Gastroesophageal sphincter (tissue), 4 donors: ENCODE results near the gene TRIM7. TPM values are rescaled to one million over a fixed set of nuclear protein-coding genes. Genes with fewer than 3 reads are reported as not detected.
"Not testable (repeated sequence)": the region's sequence is repeated elsewhere in the genome, so short reads cannot be mapped to it uniquely, and the experiment has no call there.

Experiments
- ATAC-seq: fragments of 150-250 bp; one replicate; pipeline ENCODE4 v1.9.1; 2016; ENCODE audit warnings: mild to moderate bottlenecking, moderate library complexity
- H3K27ac ChIP-seq, 4 donors: fragments of 200-600 bp; sonication (generic) in 3 of 4; 1 replicate in 3 of 4; 2 replicates in 1 of 4; pipeline ENCODE4 v1.5.1; 2016 to 2019
- H3K27me3 ChIP-seq: fragments of 200-600 bp; sonication (generic); one replicate; pipeline ENCODE4 v1.5.1; 2019
- H3K36me3 ChIP-seq, 2 donors: fragments of 200-600 bp; sonication (generic); one replicate each; pipeline ENCODE4 v1.5.1; 2019; ENCODE audit warnings: control low read depth in 1 of 2
- H3K4me1 ChIP-seq, 3 donors: fragments of 200-600 bp; sonication (generic); 1 replicate in 2 of 3; 2 replicates in 1 of 3; pipeline ENCODE4 v1.5.1; 2016 to 2019; ENCODE audit warnings: control low read depth in 2 of 3
- H3K4me3 ChIP-seq, 2 donors: fragments of 200-600 bp; sonication (generic); one replicate each; pipeline ENCODE4 v1.5.1; 2019; ENCODE audit warnings: mild to moderate bottlenecking in 1 of 2, moderate library complexity in 1 of 2
- H3K9me3 ChIP-seq, 3 donors: fragments of 200-600 bp; sonication (generic); one replicate each; pipeline ENCODE4 v1.5.1; 2017 to 2019; ENCODE audit warnings: control low read depth in 2 of 3
- CTCF ChIP-seq, 4 experiments: fragments of 200-600 bp in 2 of 4; fragments of 450-650 bp in 2 of 4; sonication (generic) in 1 of 4; IDR thresholded peaks; one replicate each; pipeline ENCODE4 v1.5.1; 2017 to 2019; ENCODE audit warnings: antibody characterized with exemption in 4 of 4, mild to moderate bottlenecking in 2 of 4, moderate library complexity in 2 of 4
- EP300 ChIP-seq: sonication (generic); formaldehyde crosslinking; IDR thresholded peaks from one replicate; pipeline ENCODE4 v1.6.1; 2017; ENCODE audit warnings: antibody characterized with exemption, mild to moderate bottlenecking
- POLR2A ChIP-seq, 2 donors: fragments of 450-650 bp; IDR thresholded peaks; one replicate each; pipeline ENCODE4 v1.6.1; 2017; ENCODE audit warnings: antibody characterized with exemption in 2 of 2, mild to moderate bottlenecking in 2 of 2, moderate library complexity in 1 of 2
- POLR2AphosphoS5 ChIP-seq: sonication (generic); formaldehyde crosslinking; IDR thresholded peaks from one replicate; pipeline ENCODE4 v1.6.1; 2017; ENCODE audit warnings: antibody characterized with exemption
- WGBS, 2 donors: methylation state at CpG; one replicate each; pipeline ENCODE4 v1.1.5; 2018; ENCODE audit warnings: low coverage in 1 of 2; 5-methylcytosine and 5-hydroxymethylcytosine counted together
- total RNA-seq, 4 donors: library from RNA; depleted of rRNA; stranded (reverse); fragments of >200 nt; gene quantifications; one replicate each; pipeline ENCODE4 v1.1.0, GENCODE V29; 2016

Gene TRIM7
- total RNA-seq, 4 donors from 2014 or later: 3.0 to 11.0 (median 4.7) TPM

- no peak overlapping the region for H3K27ac ChIP-seq
- no peak overlapping the region for H3K4me3 ChIP-seq
- H3K27me3 ChIP-seq: peaks cover 59% of the 10 kb centered on the region
- ATAC-seq: no peak
- 82% methylated on average over 5 of the region's 5 CpGs; no CpG with 5 or more reads in 1 of the 2 donors for WGBS, 2 donors
- H3K4me1 ChIP-seq: no peaks in the 10 kb centered on the region
- TF ChIP-seq CTCF (IDR thresholded peaks at IDR 0.05): no peak
- no peak for TF ChIP-seq POLR2A (IDR thresholded peaks at IDR 0.05)
- no peak for TF ChIP-seq EP300
- TF ChIP-seq POLR2AphosphoS5: no peak
- H3K9me3 ChIP-seq: no peaks in the 10 kb centered on the region
- no peaks in the 10 kb centered on the region for H3K36me3 ChIP-seq
Observed at GRCh38 chr5:181153814-181154213, 51.2 kb downstream of the TRIM7 start.

- TF ChIP-seq POLR2A (IDR thresholded peaks at IDR 0.05) (no peak), EP300 (no peak), POLR2AphosphoS5 (no peak), CTCF (IDR thresholded peaks at IDR 0.05) (no peak)
- H3K27me3 ChIP-seq: peaks cover 67% of the 10 kb centered on the region
- H3K4me1 ChIP-seq: no peaks in the 10 kb centered on the region
- 59% methylated on average over 6 of the region's 9 CpGs; no CpG with 5 or more reads in 1 of the 2 donors for WGBS, 2 donors
- H3K9me3 ChIP-seq: no peaks in the 10 kb centered on the region
- no peak for ATAC-seq
- H3K27ac ChIP-seq: no peak overlapping the region
- H3K4me3 ChIP-seq: no peak overlapping the region
- no peaks in the 10 kb centered on the region for H3K36me3 ChIP-seq
Observed at GRCh38 chr5:181152406-181152805, 52.6 kb downstream of the TRIM7 start.

- TF ChIP-seq EP300 (no peak), CTCF (IDR thresholded peaks at IDR 0.05) (no peak), POLR2AphosphoS5 (no peak), POLR2A (IDR thresholded peaks at IDR 0.05) (no peak)
- Histone ChIP-seq H3K36me3 (no peaks in the 10 kb centered on the region), H3K4me3 (no peak overlapping the region), H3K27ac (no peak overlapping the region), H3K9me3 (no peaks in the 10 kb centered on the region), H3K27me3 (peaks cover 78% of the 10 kb centered on the region), H3K4me1 (no peaks in the 10 kb centered on the region)
- 18 to 20% methylated on average over 1 to 5 of the region's 9 CpGs for WGBS, 2 donors
- ATAC-seq: no peak
Observed at GRCh38 chr5:181151146-181151545, 53.9 kb downstream of the TRIM7 start.

- Histone ChIP-seq H3K4me3 (no peak overlapping the region), H3K27ac (no peak overlapping the region), H3K4me1 (no peaks in the 10 kb centered on the region), H3K27me3 (peaks cover 82% of the 10 kb centered on the region), H3K36me3 (no peaks in the 10 kb centered on the region), H3K9me3 (no peaks in the 10 kb centered on the region)
- WGBS, 2 donors: 79 to 100% methylated on average over 2 to 8 of the region's 14 CpGs
- no peak for ATAC-seq
- TF ChIP-seq POLR2AphosphoS5 (no peak), POLR2A (IDR thresholded peaks at IDR 0.05) (no peak), EP300 (no peak), CTCF (IDR thresholded peaks at IDR 0.05) (no peak)
Observed at GRCh38 chr5:181149806-181150733, 54.9 kb downstream of the TRIM7 start.

- WGBS, 2 donors: 67 to 87% methylated on average over 3 to 5 of the region's 6 CpGs
- Histone ChIP-seq H3K4me3 (no peak overlapping the region), H3K36me3 (no peaks in the 10 kb centered on the region), H3K9me3 (no peaks in the 10 kb centered on the region), H3K27ac (no peak overlapping the region), H3K4me1 (no peaks in the 10 kb centered on the region), H3K27me3 (peaks cover 78% of the 10 kb centered on the region)
- no peak for TF ChIP-seq POLR2A (IDR thresholded peaks at IDR 0.05)
- TF ChIP-seq POLR2AphosphoS5: no peak
- no peak for TF ChIP-seq EP300
- TF ChIP-seq CTCF (IDR thresholded peaks at IDR 0.05): no peak
- ATAC-seq: no peak
Observed at GRCh38 chr5:181149355-181149754, 55.6 kb downstream of the TRIM7 start.

GRCh38 chr5:181146927-181147636 lies 57.9 kb downstream of the TRIM7 start, which contains the start of gene OR2V2:
Gene OR2V2, plus strand, starts transcription at chr5:181147586. Its CDS starts 7,357 bp downstream, at chr5:181154943.
- not testable (repeated sequence) for H3K9me3 ChIP-seq, H3K36me3 ChIP-seq, H3K4me3 ChIP-seq, H3K4me1 ChIP-seq, ATAC-seq, H3K27ac ChIP-seq
- H3K27me3 ChIP-seq: peaks cover 90% of the 10 kb centered on the region
- 30 to 35% methylated on average over 4 of the region's 7 CpGs for WGBS, 2 donors
